ENCODE measurements around the gene ATP6V1C2.

The ATP6V1C2 gene

GRCh38 chr2:10721396-10722251 lies at the start of gene ATP6V1C2:
Gene ATP6V1C2 (plus strand): TSS chr2:10721630. CDS start chr2:10722850, 1,220 bp downstream.
- DNase-seq, result no peak

- DNase-seq, result no peak
Measured at GRCh38 chr2:10675131-10675530, 46.3 kb upstream of the ATP6V1C2 start.

GRCh38 chr2:10678225-10678624 lies 43.2 kb upstream of the ATP6V1C2 start:
- DNase-seq, result no peak

- DNase-seq, result no peak
Measured at GRCh38 chr2:10680214-10680613, 41.2 kb upstream of the ATP6V1C2 start.

GRCh38 chr2:10680957-10681356 lies 40.5 kb upstream of the ATP6V1C2 start:
- DNase-seq, result no peak

- DNase-seq, result no peak
Measured at GRCh38 chr2:10686176-10686730, 35.2 kb upstream of the ATP6V1C2 start.

- no peak for DNase-seq
Measured at GRCh38 chr2:10688921-10689807, 32.3 kb upstream of the ATP6V1C2 start.

GRCh38 chr2:10691521-10691920 lies 29.9 kb upstream of the ATP6V1C2 start:
- no peak for DNase-seq

GRCh38 chr2:10700078-10700803 lies 21.2 kb upstream of the ATP6V1C2 start:
- no peak for DNase-seq

- DNase-seq, result no peak
Measured at GRCh38 chr2:10704034-10704594, 17.3 kb upstream of the ATP6V1C2 start.

GRCh38 chr2:10706033-10706432 lies 15.4 kb upstream of the ATP6V1C2 start:
- no peak for DNase-seq

GRCh38 chr2:10707831-10708230 lies 13.6 kb upstream of the ATP6V1C2 start:
- DNase-seq, result no peak

GRCh38 chr2:10709290-10709939 lies 12.0 kb upstream of the ATP6V1C2 start:
- DNase-seq, result no peak

GRCh38 chr2:10712185-10712809 lies 9.1 kb upstream of the ATP6V1C2 start:
- no peak for DNase-seq

- no peak for DNase-seq
Measured at GRCh38 chr2:10716581-10716980, 4.8 kb upstream of the ATP6V1C2 start.

- no peak for DNase-seq
Measured at GRCh38 chr2:10717628-10718027, 3.8 kb upstream of the ATP6V1C2 start.

- DNase-seq, result no peak
Measured at GRCh38 chr2:10720306-10720705, 1.1 kb upstream of the ATP6V1C2 start.

GRCh38 chr2:10720947-10721395 lies 459 bp upstream of the ATP6V1C2 start:
- DNase-seq, result no peak

GRCh38 chr2:10722252-10722825 lies 909 bp downstream of the ATP6V1C2 start:
- no peak for DNase-seq

GRCh38 chr2:10732924-10733565 lies 11.6 kb downstream of the ATP6V1C2 start:
- DNase-seq, result no peak
